HepG2 (cell line): ENCODE results near the gene ZNF184. TPM values are rescaled to one million over a fixed set of nuclear protein-coding genes. Genes with fewer than 3 reads are reported as not detected.
A peak's percentile ranks its signal among the peaks of the same experiment; 100 is the strongest.

Source experiments
- ARID4A ChIP-seq: sonication (generic); formaldehyde crosslinking; IDR thresholded peaks from 2 replicates; pipeline ENCODE4 v1.5.0; 2020; ENCODE audit warnings: mild to moderate bottlenecking, missing genetic modification reagents, borderline replicate concordance
- ATAD3A ChIP-seq: sonication (generic); formaldehyde crosslinking; IDR thresholded peaks from 2 replicates; pipeline ENCODE4 v1.4.0; 2020; ENCODE audit warnings: missing genetic modification reagents
- ATM ChIP-seq: fragments of 450-650 bp; IDR thresholded peaks from 2 replicates; pipeline ENCODE4 v1.7.1; 2017; ENCODE audit warnings: mild to moderate bottlenecking, borderline replicate concordance
- GZF1 ChIP-seq: sonication (generic); formaldehyde crosslinking; IDR thresholded peaks from 2 replicates; pipeline ENCODE4 v1.5.1; 2020; ENCODE audit warnings: mild to moderate bottlenecking, missing genetic modification reagents
- HOXA5 ChIP-seq: sonication (generic); formaldehyde crosslinking; IDR thresholded peaks from 2 replicates; pipeline ENCODE4 v1.4.0; 2020; ENCODE audit warnings: missing genetic modification reagents
- NCOA5 ChIP-seq: sonication (generic); formaldehyde crosslinking; IDR thresholded peaks from 2 replicates; pipeline ENCODE4 v1.4.0; 2020; ENCODE audit warnings: missing genetic modification reagents
- PAF1 ChIP-seq: IDR thresholded peaks from 2 replicates; pipeline ENCODE4 v1.6.1; 2016; ENCODE audit warnings: missing genetic modification reagents, missing compliant biosample characterization
- POGK ChIP-seq: sonication (generic); formaldehyde crosslinking; conservative IDR thresholded peaks from 2 replicates; pipeline ENCODE4 v1.8.0; 2022; ENCODE audit warnings: mild to moderate bottlenecking, moderate library complexity, missing genetic modification reagents
- POLR2G ChIP-seq: fragments of 200-400 bp; formaldehyde crosslinking; IDR thresholded peaks from 2 replicates; pipeline ENCODE4 v1.6.1; 2018; ENCODE audit warnings: mild to moderate bottlenecking, low read depth, low read length, moderate library complexity
- PTBP1 ChIP-seq: fragments of 200-400 bp; formaldehyde crosslinking; IDR thresholded peaks from 2 replicates; pipeline ENCODE4 v1.6.1; 2018; ENCODE audit warnings: low read length, low read depth; ENCODE audit not compliant: poor library complexity, severe bottlenecking
- SOX5 ChIP-seq: IDR thresholded peaks from 2 replicates; pipeline ENCODE4 v1.6.1; 2016; ENCODE audit warnings: borderline replicate concordance
- STAG1 ChIP-seq: sonication (generic); formaldehyde crosslinking; IDR thresholded peaks from 2 replicates; pipeline ENCODE4 v1.4.0; 2020; ENCODE audit warnings: missing genetic modification reagents
- U2AF2 ChIP-seq: fragments of 200-400 bp; formaldehyde crosslinking; IDR thresholded peaks from 2 replicates; pipeline ENCODE4 v1.6.1; 2017; ENCODE audit warnings: low read depth, mild to moderate bottlenecking, low read length
- ZBTB33 ChIP-seq: sonication (generic); formaldehyde crosslinking; IDR thresholded peaks from 2 replicates; pipeline ENCODE4 v1.4.0; 2020; ENCODE audit warnings: missing genetic modification reagents
- ZEB1 ChIP-seq: IDR thresholded peaks from 2 replicates; pipeline ENCODE4 v1.6.1; 2012; ENCODE audit warnings: mild to moderate bottlenecking, low read depth, inconsistent platforms; ENCODE audit not compliant: insufficient replicate concordance
- ZMYM2 ChIP-seq: sonication (generic); formaldehyde crosslinking; IDR thresholded peaks from 2 replicates; pipeline ENCODE4 v1.8.0; 2022; ENCODE audit warnings: mild to moderate bottlenecking, missing genetic modification reagents
- ZNF737 ChIP-seq: sonication (generic); formaldehyde crosslinking; IDR thresholded peaks from 2 replicates; pipeline ENCODE4 v1.5.0; 2020; ENCODE audit warnings: missing genetic modification reagents, mild to moderate bottlenecking, borderline replicate concordance
- ZNF761 ChIP-seq: sonication (generic); formaldehyde crosslinking; conservative IDR thresholded peaks from 2 replicates; pipeline ENCODE4 v1.4.0; 2020; ENCODE audit warnings: mild to moderate bottlenecking, missing genetic modification reagents
- ZNF800 ChIP-seq: sonication (generic); formaldehyde crosslinking; IDR thresholded peaks from 2 replicates; pipeline ENCODE4 v1.4.0; 2020; ENCODE audit warnings: missing genetic modification reagents
- ZSCAN30 ChIP-seq: sonication (generic); formaldehyde crosslinking; IDR thresholded peaks from 2 replicates; pipeline ENCODE4 v1.5.0; 2020; ENCODE audit warnings: mild to moderate bottlenecking, missing genetic modification reagents
- polyA plus RNA-seq, 8 experiments: library from polyadenylated mRNA; depleted of rRNA in 3 of 8; stranded (reverse) in 7 of 8; unstranded in 1 of 8; fragments of >200 nt; fragmentation: Illumina TruSeq in 4 of 8; extraction: Trizol in 4 of 8; gene quantifications; 2 replicates each; pipeline versions ENCODE4 v1.2.1 to v1.2.3, GENCODE V29; 2011 to 2016; ENCODE audit warnings: low read depth in 4 of 8, missing spikeins in 1 of 8, mixed read lengths in 1 of 8; ENCODE audit not compliant: insufficient read depth in 1 of 8
- total RNA-seq, 5 experiments: library from RNA; depleted of rRNA; stranded (reverse); fragments of >200 nt; fragmentation: Illumina TruSeq; extraction: Trizol; gene quantifications; 2 replicates each; pipeline ENCODE4 v1.2.3, GENCODE V29; 2016; ENCODE audit warnings: low read depth in 1 of 5

ZNF184 gene
- total and polyA plus RNA-seq, 2 of the 13 experiments (the other 11 are each of a cell fraction or from before 2014, with no cell fraction given), result 2.1 to 10.1 TPM

GRCh38 chr6:27472617-27473400 lies at the start of gene ZNF184 (continued):
- TF ChIP-seq POGK (CRISPR knock-in tag) (peak; percentile 80; the same call in 1 of the 2 replicates), PTBP1 (peak; percentile 59), ARID4A (peak; percentile 94), PAF1 (no peak), ZNF800 (CRISPR knock-in tag) (peak; percentile 44; the same call in 1 of the 2 replicates), ATAD3A (CRISPR knock-in tag) (no peak), ZEB1 (peak; percentile 90), ZSCAN30 (no peak; the same call in 1 of the 2 replicates), GZF1 (CRISPR knock-in tag) (peak; percentile 78), ZNF737 (CRISPR knock-in tag) (peak; percentile 58; the same call in 1 of the 2 replicates), ZBTB33 (peak; percentile 17), U2AF2 (peak; percentile 38; the same call in 1 of the 2 replicates), ZNF761 (CRISPR knock-in tag) (peak; percentile 81; the same call in 1 of the 2 replicates), ZMYM2 (peak; percentile 96), POLR2G (peak; percentile 94), NCOA5 (CRISPR knock-in tag) (no peak), SOX5 (CRISPR knock-in tag) (peak; percentile 86), ATM (no peak), HOXA5 (peak; percentile 76; the same call in 1 of the 2 replicates), STAG1 (CRISPR knock-in tag) (no peak)
